Hepatocyte (in vitro differentiated cells): ENCODE data around the gene CASKIN2. TPM values are rescaled to one million over a fixed set of nuclear protein-coding genes. Genes with fewer than 3 reads are reported as not detected.

Experiments
- DNase-seq: peaks from one replicate; pipeline ENCODE4 v3.0.0-alpha.2; 2016; ENCODE audit warnings: low spot score
- H2AFZ ChIP-seq: fragments of 200-600 bp; sonication (generic); 2 replicates; pipeline ENCODE4 v1.6.0; 2016; ENCODE audit warnings: antibody characterized with exemption, mild to moderate bottlenecking
- H3K27ac ChIP-seq: fragments of 200-600 bp; sonication (generic); 2 replicates; pipeline ENCODE4 v1.5.1; 2016; ENCODE audit warnings: mild to moderate bottlenecking
- H3K27me3 ChIP-seq: fragments of 200-600 bp; sonication (generic); 2 replicates; pipeline ENCODE4 v1.6.1; 2016
- H3K36me3 ChIP-seq: fragments of 200-600 bp; sonication (generic); replicated peaks from 2 replicates; pipeline ENCODE4 v1.5.1; 2016; ENCODE audit warnings: low read depth; ENCODE audit not compliant: insufficient read depth
- H3K4me1 ChIP-seq: fragments of 200-600 bp; sonication (generic); 2 replicates; pipeline ENCODE4 v1.5.1; 2016; ENCODE audit warnings: mild to moderate bottlenecking, moderate library complexity; ENCODE audit not compliant: insufficient read depth
- H3K4me2 ChIP-seq: fragments of 200-600 bp; sonication (generic); 2 replicates; pipeline ENCODE4 v1.6.0; 2016
- H3K4me3 ChIP-seq: fragments of 200-600 bp; sonication (generic); 2 replicates; pipeline ENCODE4 v1.5.1; 2016; ENCODE audit warnings: mild to moderate bottlenecking
- H3K79me2 ChIP-seq: fragments of 200-600 bp; sonication (generic); 2 replicates; pipeline ENCODE4 v1.6.0; 2017; ENCODE audit warnings: mild to moderate bottlenecking
- H3K9me2 ChIP-seq: fragments of 200-600 bp; sonication (generic); replicated peaks from 2 replicates; pipeline ENCODE4 v1.6.0; 2017; ENCODE audit warnings: mild to moderate bottlenecking; ENCODE audit not compliant: insufficient read depth
- H3K9me3 ChIP-seq: fragments of 200-600 bp; sonication (generic); 2 replicates; pipeline ENCODE4 v1.5.1; 2016; ENCODE audit warnings: low read depth, mild to moderate bottlenecking
- H4K20me1 ChIP-seq: fragments of 200-600 bp; sonication (generic); 2 replicates; pipeline ENCODE4 v1.6.0; 2016; ENCODE audit warnings: mild to moderate bottlenecking; ENCODE audit not compliant: insufficient read depth, poor library complexity, severe bottlenecking
- EZH2 ChIP-seq: fragments of 200-600 bp; sonication (generic); IDR thresholded peaks from 2 replicates; pipeline ENCODE4 v1.6.1; 2016; ENCODE audit warnings: antibody characterized with exemption, mild to moderate bottlenecking, borderline replicate concordance
- EZH2phosphoT487 ChIP-seq: fragments of 200-600 bp; sonication (generic); IDR thresholded peaks from one replicate; pipeline ENCODE4 v1.6.1; 2018; ENCODE audit warnings: antibody characterized with exemption, mild to moderate bottlenecking, low read depth, moderate library complexity; ENCODE audit not compliant: unreplicated experiment, severe bottlenecking
- WGBS: methylation state at CpG from one replicate; pipeline ENCODE4 v1.1.6; 2016; ENCODE audit warnings: low lambda C conversion rate; ENCODE audit errors: missing lambda C conversion rate; 5-methylcytosine and 5-hydroxymethylcytosine counted together
- polyA plus RNA-seq: library from polyadenylated mRNA; unstranded; fragments of >200 nt; fragmentation: Nextera tagmentation; extraction: Ambion mirVana; gene quantifications from 2 replicates; pipeline ENCODE4 v1.2.1, GENCODE V29; 2016
- total RNA-seq: library from RNA; depleted of rRNA; stranded (reverse); fragments of >200 nt; gene quantifications from 2 replicates; pipeline ENCODE4 v1.2.3, GENCODE V29; 2014
- TF ChIP-seq, protein P1 (sequence below): fragments of 200-600 bp; sonication (generic); IDR thresholded peaks from 2 replicates; pipeline ENCODE4 v1.5.1; 2016; ENCODE audit warnings: antibody characterized with exemption, mild to moderate bottlenecking; ENCODE audit not compliant: poor library complexity

Gene CASKIN2
- total and polyA plus RNA-seq, 2 experiments from 2014 or later, result 9.8 to 16.2 TPM

DNA sequence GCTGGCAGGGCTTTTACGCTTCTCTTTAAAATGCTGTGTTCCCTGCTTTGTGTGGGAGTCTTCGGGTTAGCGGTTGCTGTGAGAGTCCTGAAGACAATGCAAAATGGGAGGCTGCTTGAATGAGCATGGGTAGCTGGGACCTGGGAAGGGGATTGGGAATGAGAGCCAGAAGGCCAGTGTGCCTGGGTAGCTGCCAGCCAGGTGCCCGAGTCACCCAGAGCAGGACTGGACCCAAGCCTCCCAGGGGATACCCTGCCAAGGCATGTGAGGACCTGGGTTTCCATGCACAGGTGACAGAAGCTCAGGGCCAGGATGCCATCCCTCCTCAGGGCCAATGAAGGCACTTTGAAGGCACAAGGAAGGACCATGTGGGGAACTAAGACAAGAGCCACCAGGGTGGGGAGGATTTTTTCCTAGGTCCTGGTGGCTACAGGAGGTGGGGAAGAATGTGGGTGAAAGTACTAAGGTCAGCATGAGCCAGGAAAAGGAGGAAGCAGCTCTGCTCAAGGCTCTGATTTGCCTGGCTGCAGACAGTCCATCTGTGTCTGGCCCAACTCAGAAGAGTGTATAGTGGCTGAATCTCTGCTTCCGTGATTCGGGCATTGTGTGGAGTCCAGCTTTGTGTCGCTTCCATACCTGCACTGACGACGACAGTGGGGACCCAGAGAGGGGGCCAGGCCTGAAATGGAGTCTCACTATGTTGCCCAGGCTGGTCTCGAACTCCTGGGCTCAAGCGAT lies 38.4 kb downstream of the CASKIN2 start:
- TF ChIP-seq EZH2 (no peak), EZH2phosphoT487 (no peak)
- TF ChIP-seq, protein P1, sequence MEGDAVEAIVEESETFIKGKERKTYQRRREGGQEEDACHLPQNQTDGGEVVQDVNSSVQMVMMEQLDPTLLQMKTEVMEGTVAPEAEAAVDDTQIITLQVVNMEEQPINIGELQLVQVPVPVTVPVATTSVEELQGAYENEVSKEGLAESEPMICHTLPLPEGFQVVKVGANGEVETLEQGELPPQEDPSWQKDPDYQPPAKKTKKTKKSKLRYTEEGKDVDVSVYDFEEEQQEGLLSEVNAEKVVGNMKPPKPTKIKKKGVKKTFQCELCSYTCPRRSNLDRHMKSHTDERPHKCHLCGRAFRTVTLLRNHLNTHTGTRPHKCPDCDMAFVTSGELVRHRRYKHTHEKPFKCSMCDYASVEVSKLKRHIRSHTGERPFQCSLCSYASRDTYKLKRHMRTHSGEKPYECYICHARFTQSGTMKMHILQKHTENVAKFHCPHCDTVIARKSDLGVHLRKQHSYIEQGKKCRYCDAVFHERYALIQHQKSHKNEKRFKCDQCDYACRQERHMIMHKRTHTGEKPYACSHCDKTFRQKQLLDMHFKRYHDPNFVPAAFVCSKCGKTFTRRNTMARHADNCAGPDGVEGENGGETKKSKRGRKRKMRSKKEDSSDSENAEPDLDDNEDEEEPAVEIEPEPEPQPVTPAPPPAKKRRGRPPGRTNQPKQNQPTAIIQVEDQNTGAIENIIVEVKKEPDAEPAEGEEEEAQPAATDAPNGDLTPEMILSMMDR, result no peak
- Histone ChIP-seq H3K27me3 (no peaks in the 10 kb centered on the region), H3K4me1 (peaks cover 23% of the 10 kb centered on the region), H3K9me3 (no peaks in the 10 kb centered on the region), H3K4me3 (no peak overlapping the region), H2AFZ (no peak overlapping the region), H3K27ac (no peak overlapping the region), H4K20me1 (peaks cover 7% of the 10 kb centered on the region), H3K9me2 (no peaks in the 10 kb centered on the region), H3K36me3 (no peaks in the 10 kb centered on the region), H3K79me2 (peaks cover 14% of the 10 kb centered on the region), H3K4me2 (no peak overlapping the region)
- 89% methylated on average over 11 of the region's 11 CpGs for WGBS
- DNase-seq, result no peak

DNA sequence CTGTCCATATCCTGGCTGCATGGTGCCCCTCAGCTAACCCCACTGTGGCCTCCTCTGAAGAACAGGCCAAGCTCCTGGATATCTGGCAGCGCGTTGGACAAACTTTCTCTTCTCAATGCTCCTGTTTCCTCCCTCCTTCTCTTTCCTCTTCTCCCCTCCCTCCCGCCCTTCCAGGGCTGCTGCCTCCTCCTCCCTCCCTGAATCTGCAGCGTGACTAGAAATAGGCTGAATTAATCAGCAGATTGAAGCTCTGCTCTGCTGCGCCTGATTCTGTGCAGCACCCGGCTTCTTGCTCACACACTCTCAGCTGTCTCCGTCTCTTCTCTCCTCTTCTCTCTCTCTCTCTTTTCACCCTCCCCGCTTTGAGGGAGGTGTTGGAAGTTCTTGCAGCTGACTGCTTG lies 39.1 kb downstream of the CASKIN2 start:
- Histone ChIP-seq H3K79me2 (peaks cover 13% of the 10 kb centered on the region), H3K4me2 (no peak overlapping the region), H3K36me3 (no peaks in the 10 kb centered on the region), H3K4me1 (peaks cover 16% of the 10 kb centered on the region), H3K4me3 (no peak overlapping the region), H3K27ac (no peak overlapping the region), H4K20me1 (peaks cover under 1% of the 10 kb centered on the region), H2AFZ (no peak overlapping the region), H3K9me2 (no peaks in the 10 kb centered on the region), H3K27me3 (no peaks in the 10 kb centered on the region), H3K9me3 (no peaks in the 10 kb centered on the region)
- 81% methylated on average over 5 of the region's 8 CpGs for WGBS
- TF ChIP-seq EZH2phosphoT487, result no peak
- TF ChIP-seq, protein P1, result no peak
- no peak for TF ChIP-seq EZH2
- DNase-seq, result no peak

DNA sequence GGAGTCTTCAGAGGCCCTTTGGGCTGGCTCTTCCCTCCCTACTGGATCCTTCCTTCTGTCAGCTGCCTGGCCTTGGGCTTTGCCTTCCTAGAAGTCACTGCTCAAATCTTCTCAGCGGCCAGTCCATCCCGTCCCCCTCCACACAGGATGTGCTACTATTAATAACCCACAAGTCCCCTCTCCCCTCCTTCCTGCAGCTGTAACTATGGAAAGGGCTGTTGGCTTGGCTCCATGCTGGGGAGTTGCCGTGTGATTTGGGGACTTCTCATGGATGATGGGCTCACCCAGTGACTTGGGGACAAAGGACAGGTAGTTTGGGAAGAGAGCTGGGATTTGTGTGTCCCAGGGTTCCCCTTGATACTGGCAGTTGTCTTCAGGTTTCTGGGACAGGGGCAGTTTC lies 39.5 kb downstream of the CASKIN2 start:
- H3K4me2 ChIP-seq, result no peak overlapping the region
- no peak for DNase-seq
- H3K9me2 ChIP-seq, result no peaks in the 10 kb centered on the region
- H3K79me2 ChIP-seq, result peaks cover 16% of the 10 kb centered on the region
- no peaks in the 10 kb centered on the region for H3K36me3 ChIP-seq
- TF ChIP-seq EZH2, result no peak
- TF ChIP-seq, protein P1, result no peak
- no peak for TF ChIP-seq EZH2phosphoT487
- H2AFZ ChIP-seq, result no peak overlapping the region
- H4K20me1 ChIP-seq, result no peaks in the 10 kb centered on the region
- H3K4me3 ChIP-seq, result no peak overlapping the region
- no peaks in the 10 kb centered on the region for H3K27me3 ChIP-seq
- no peaks in the 10 kb centered on the region for H3K9me3 ChIP-seq
- 76% methylated on average over 3 of the region's 3 CpGs for WGBS
- H3K4me1 ChIP-seq, result peaks cover 12% of the 10 kb centered on the region
- no peak overlapping the region for H3K27ac ChIP-seq
